Measurements from ENCODE around the gene GAS2L2.

DNA sequence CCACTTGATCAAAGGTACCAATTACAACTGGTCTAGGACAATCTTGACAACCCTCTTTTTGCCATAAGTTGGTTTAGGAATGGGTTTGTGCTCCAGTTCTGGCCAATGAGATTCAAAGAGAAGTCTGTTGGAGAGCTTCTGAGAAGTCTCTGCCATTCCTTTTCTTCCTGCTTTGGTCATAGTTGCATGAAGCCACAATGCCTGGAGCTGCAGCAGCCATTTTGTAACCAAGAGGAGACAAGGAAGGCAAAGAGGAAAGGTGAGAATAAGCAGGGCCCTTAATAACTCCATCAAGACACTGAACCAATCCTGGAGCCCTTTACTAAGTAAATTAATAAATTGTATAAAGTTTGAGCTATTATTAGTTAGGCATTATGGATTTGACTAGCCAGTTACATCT lies 4.2 kb upstream of the GAS2L2 start:
- TF ChIP-seq, protein P1, sequence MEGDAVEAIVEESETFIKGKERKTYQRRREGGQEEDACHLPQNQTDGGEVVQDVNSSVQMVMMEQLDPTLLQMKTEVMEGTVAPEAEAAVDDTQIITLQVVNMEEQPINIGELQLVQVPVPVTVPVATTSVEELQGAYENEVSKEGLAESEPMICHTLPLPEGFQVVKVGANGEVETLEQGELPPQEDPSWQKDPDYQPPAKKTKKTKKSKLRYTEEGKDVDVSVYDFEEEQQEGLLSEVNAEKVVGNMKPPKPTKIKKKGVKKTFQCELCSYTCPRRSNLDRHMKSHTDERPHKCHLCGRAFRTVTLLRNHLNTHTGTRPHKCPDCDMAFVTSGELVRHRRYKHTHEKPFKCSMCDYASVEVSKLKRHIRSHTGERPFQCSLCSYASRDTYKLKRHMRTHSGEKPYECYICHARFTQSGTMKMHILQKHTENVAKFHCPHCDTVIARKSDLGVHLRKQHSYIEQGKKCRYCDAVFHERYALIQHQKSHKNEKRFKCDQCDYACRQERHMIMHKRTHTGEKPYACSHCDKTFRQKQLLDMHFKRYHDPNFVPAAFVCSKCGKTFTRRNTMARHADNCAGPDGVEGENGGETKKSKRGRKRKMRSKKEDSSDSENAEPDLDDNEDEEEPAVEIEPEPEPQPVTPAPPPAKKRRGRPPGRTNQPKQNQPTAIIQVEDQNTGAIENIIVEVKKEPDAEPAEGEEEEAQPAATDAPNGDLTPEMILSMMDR (IDR thresholded peaks at IDR 0.05): no peak
- TF ChIP-seq EZH2 (IDR thresholded peaks at IDR 0.05; ENCODE audit: borderline replicate concordance, insufficient read depth, low read depth, low read length, poor library complexity, severe bottlenecking): no peak
